ENCODE data around the gene PBX3.

The PBX3 gene

GRCh38 chr9:125706651-125707471 lies 40.3 kb upstream of the PBX3 start, which contains the start of gene MAPKAP1:
Gene MAPKAP1, minus strand, starts transcription at chr9:125707208. Its CDS starts 34,634 bp downstream, at chr9:125672574.
- TF ChIP-seq CTCF (IDR thresholded peaks at IDR 0.05; ENCODE audit: low read depth, low read length), result no peak
- peak within 1 kb of the TSS; percentile 82 for H3K4me3 ChIP-seq (ENCODE audit: low read depth, low read length)
- in situ Hi-C loops (cut with HindIII; ENCODE audit: low sequenced_read_pairs), result no loop called here
- peak; percentile 96 for DNase-seq (ENCODE audit: low read depth, low spot score)

DNA sequence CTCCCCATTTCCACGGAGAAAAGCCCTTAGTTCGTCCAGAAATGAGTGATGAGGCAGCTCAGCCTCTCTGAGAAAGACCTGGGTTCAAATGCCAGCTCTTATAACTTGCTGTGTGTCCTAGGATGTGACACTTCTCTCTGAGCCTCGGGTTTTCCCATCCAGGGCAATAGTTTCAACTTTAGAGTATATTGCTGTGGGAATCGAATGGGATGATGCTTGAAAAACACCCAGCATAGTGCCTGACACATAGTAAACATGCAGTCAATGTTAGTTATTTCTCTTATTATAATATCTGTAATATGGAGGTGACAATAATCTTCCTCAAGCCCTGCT lies 39.7 kb upstream of the PBX3 start:
- DNase-seq (ENCODE audit: low read depth, low spot score), result no peak
- H3K4me3 ChIP-seq (ENCODE audit: low read depth, low read length), result no peak overlapping the region
- in situ Hi-C loops (cut with HindIII; ENCODE audit: low sequenced_read_pairs), result no loop called here
- TF ChIP-seq CTCF (IDR thresholded peaks at IDR 0.05; ENCODE audit: low read depth, low read length), result no peak

- TF ChIP-seq CTCF (IDR thresholded peaks at IDR 0.05; ENCODE audit: low read depth, low read length), result no peak
- DNase-seq (ENCODE audit: low read depth, low spot score), result no peak
- H3K4me3 ChIP-seq (ENCODE audit: low read depth, low read length), result no peak overlapping the region
- in situ Hi-C loops (cut with HindIII; ENCODE audit: low sequenced_read_pairs), result no loop called here
Observed at GRCh38 chr9:125726456-125727132, 20.6 kb upstream of the PBX3 start.

GRCh38 chr9:125730168-125730567 lies 17.0 kb upstream of the PBX3 start:
- no peak overlapping the region for H3K4me3 ChIP-seq (ENCODE audit: low read depth, low read length)
- TF ChIP-seq CTCF (IDR thresholded peaks at IDR 0.05; ENCODE audit: low read depth, low read length), result no peak
- in situ Hi-C loops (cut with HindIII; ENCODE audit: low sequenced_read_pairs), result no loop called here
- no peak for DNase-seq (ENCODE audit: low read depth, low spot score)

- no peak for DNase-seq (ENCODE audit: low read depth, low spot score)
- TF ChIP-seq CTCF (IDR thresholded peaks at IDR 0.05; ENCODE audit: low read depth, low read length), result no peak
- H3K4me3 ChIP-seq (ENCODE audit: low read depth, low read length), result no peak overlapping the region
- in situ Hi-C loops (cut with HindIII; ENCODE audit: low sequenced_read_pairs), result no loop called here
Observed at GRCh38 chr9:125732562-125732961, 14.6 kb upstream of the PBX3 start.

DNA sequence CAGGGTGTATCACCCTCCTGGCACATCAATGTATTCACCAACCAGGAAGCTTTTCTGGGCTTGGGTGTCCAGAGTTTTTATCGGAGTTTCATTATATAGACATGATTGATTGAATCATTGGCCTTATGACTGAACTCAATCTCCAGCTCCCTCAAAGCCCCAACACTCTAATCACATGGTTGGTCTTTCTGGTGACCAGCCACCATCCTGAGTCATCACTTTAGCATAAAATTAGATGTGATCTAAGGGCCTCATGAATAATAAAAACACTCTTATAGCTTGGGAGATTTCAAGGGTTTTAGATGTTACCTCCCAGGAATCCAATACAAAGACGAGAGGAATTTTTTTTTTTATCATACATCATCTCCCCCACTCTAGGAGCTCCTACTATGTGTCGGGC lies 7.7 kb upstream of the PBX3 start:
- H3K4me3 ChIP-seq (ENCODE audit: low read depth, low read length), result no peak overlapping the region
- DNase-seq (ENCODE audit: low read depth, low spot score), result peak; percentile 24
- in situ Hi-C loops (cut with HindIII; ENCODE audit: low sequenced_read_pairs), result no loop called here
- no peak for TF ChIP-seq CTCF (IDR thresholded peaks at IDR 0.05; ENCODE audit: low read depth, low read length)
